HepG2 (cell line): ENCODE measurements around the gene TMEM80.

Experiments
- CTCF ChIP-seq: sonication (generic); formaldehyde crosslinking; IDR thresholded peaks from 2 replicates; pipeline ENCODE4 v1.5.0; 2020; ENCODE audit warnings: mild to moderate bottlenecking, missing genetic modification reagents, moderate library complexity
- EZH2 ChIP-seq: conservative IDR thresholded peaks from 2 replicates; pipeline ENCODE4 v1.6.1; 2012; ENCODE audit warnings: mild to moderate bottlenecking, low read depth, low read length, moderate library complexity
- HHEX ChIP-seq: IDR thresholded peaks from 2 replicates; pipeline ENCODE4 v1.6.1; 2016; ENCODE audit warnings: control low read depth
- KAT8 ChIP-seq: IDR thresholded peaks from 2 replicates; pipeline ENCODE4 v1.6.1; 2016; ENCODE audit warnings: missing genetic modification reagents, missing compliant biosample characterization
- MAX ChIP-seq: IDR thresholded peaks from 2 replicates; pipeline ENCODE4 v1.6.1; 2012; ENCODE audit warnings: inconsistent platforms
- MLLT10 ChIP-seq: sonication (generic); formaldehyde crosslinking; IDR thresholded peaks from 2 replicates; pipeline ENCODE4 v1.4.0; 2020; ENCODE audit warnings: missing genetic modification reagents
- MLX ChIP-seq: IDR thresholded peaks from 2 replicates; pipeline ENCODE4 v1.6.1; 2016
- TCF7 ChIP-seq: sonication (generic); IDR thresholded peaks from 2 replicates; pipeline ENCODE4 v1.6.1; 2016; ENCODE audit warnings: antibody characterized with exemption, low read depth
- UBTF ChIP-seq: sonication (generic); formaldehyde crosslinking; IDR thresholded peaks from 2 replicates; pipeline ENCODE4 v1.4.0; 2020; ENCODE audit warnings: mild to moderate bottlenecking, missing genetic modification reagents
- ZBTB14 ChIP-seq: sonication (generic); formaldehyde crosslinking; IDR thresholded peaks from 2 replicates; pipeline ENCODE4 v1.4.0; 2020; ENCODE audit warnings: missing genetic modification reagents
- ZNF280D ChIP-seq: sonication (generic); formaldehyde crosslinking; IDR thresholded peaks from 2 replicates; pipeline ENCODE4 v1.5.1; 2020; ENCODE audit warnings: mild to moderate bottlenecking, missing genetic modification reagents
- ZNF335 ChIP-seq: sonication (generic); formaldehyde crosslinking; IDR thresholded peaks from 2 replicates; pipeline ENCODE4 v1.4.0; 2020; ENCODE audit warnings: missing genetic modification reagents
- ZNF766 ChIP-seq: sonication (generic); formaldehyde crosslinking; IDR thresholded peaks from 2 replicates; pipeline ENCODE4 v1.5.0; 2020; ENCODE audit warnings: missing genetic modification reagents, borderline replicate concordance

- no peak for TF ChIP-seq HHEX
- no peak for TF ChIP-seq CTCF (CRISPR knock-in tag)
- TF ChIP-seq MLLT10 (CRISPR knock-in tag), result no peak
- no peak for TF ChIP-seq TCF7
- TF ChIP-seq MLX (CRISPR knock-in tag), result no peak
- TF ChIP-seq ZBTB14 (CRISPR knock-in tag), result no peak
- TF ChIP-seq ZNF766, result no peak
- TF ChIP-seq ZNF280D (CRISPR knock-in tag), result no peak
- no peak for TF ChIP-seq UBTF
- TF ChIP-seq KAT8, result no peak
- no peak for TF ChIP-seq MAX
- no peak for TF ChIP-seq ZNF335 (CRISPR knock-in tag)
- no peak for TF ChIP-seq EZH2
Observed at GRCh38 chr11:721741-722345, 26.2 kb downstream of the TMEM80 start.
